Kidney (tissue), 14 donors: ENCODE results near the gene BTBD7. TPM values are rescaled to one million over a fixed set of nuclear protein-coding genes. Genes with fewer than 3 reads are reported as not detected.

Experiments
- DNase-seq, 5 donors: peaks; one replicate each; pipeline ENCODE4 v3.0.0-alpha.2; 2013 to 2020
- FAIRE-seq: peaks from 2 replicates; lab custom pipeline; 2012; peaks lifted over from hg19 to GRCh38; lab: Jason Lieb, UNC
- H3K27ac ChIP-seq, 2 donors: one replicate each; pipeline ENCODE4 v1.7.0; 2013; ENCODE audit warnings: low read depth in 2 of 2, low read length in 2 of 2, inconsistent platforms in 1 of 2
- H3K27me3 ChIP-seq: one replicate; pipeline ENCODE4 v1.7.1; 2013; ENCODE audit warnings: low read length, inconsistent platforms; ENCODE audit not compliant: control insufficient read depth, insufficient read depth
- H3K36me3 ChIP-seq, 3 donors: one replicate each; pipeline versions ENCODE4 v1.7.0 to v1.7.1; 2013; ENCODE audit warnings: low read length in 3 of 3, control low read depth in 1 of 3, inconsistent platforms in 1 of 3; ENCODE audit not compliant: insufficient read depth in 3 of 3, control insufficient read depth in 2 of 3
- H3K4me1 ChIP-seq, 3 donors: one replicate each; pipeline versions ENCODE4 v1.7.0 to v1.7.1; 2013; ENCODE audit warnings: low read length in 3 of 3, inconsistent platforms in 1 of 3, low read depth in 1 of 3; ENCODE audit not compliant: control insufficient read depth in 2 of 3, insufficient read depth in 2 of 3
- H3K4me3 ChIP-seq, 3 donors: one replicate each; pipeline versions ENCODE4 v1.7.0 to v1.8.1; 2013; ENCODE audit warnings: low read length in 3 of 3, control low read depth in 1 of 3, inconsistent platforms in 1 of 3
- H3K9ac ChIP-seq, 3 donors: one replicate each; pipeline versions ENCODE4 v1.7.0 to v1.7.1; 2013; ENCODE audit warnings: low read length in 3 of 3, control low read depth in 1 of 3, inconsistent platforms in 1 of 3
- H3K9me3 ChIP-seq, 3 donors: one replicate each; pipeline versions ENCODE4 v1.7.0 to v1.7.1; 2013; ENCODE audit warnings: low read length in 3 of 3, control low read depth in 1 of 3, inconsistent platforms in 1 of 3; ENCODE audit not compliant: control insufficient read depth in 2 of 3, insufficient read depth in 1 of 3
- CTCF ChIP-seq: IDR thresholded peaks from 3 replicates; pipeline ENCODE4 v1.5.1; 2012; ENCODE audit warnings: mild to moderate bottlenecking, moderate library complexity, borderline replicate concordance; ENCODE audit not compliant: insufficient read depth; ENCODE audit errors: extremely low read depth
- intact Hi-C: fragments of 100-400 bp; cut with DNase I; formaldehyde crosslinking; loops from one replicate; pipeline ENCODE4 v1.11.1; 2022
- polyA plus RNA-seq: library from polyadenylated mRNA; stranded (reverse); fragments of 350-450 nt; fragmentation: Illumina TruSeq; extraction: RNeasy Lipid Tissue Mini Kit (QIAGEN cat#74804); gene quantifications from one replicate; pipeline ENCODE4 v1.2.3, GENCODE V29; 2014; ENCODE audit warnings: low read depth, low replicate concordance; ENCODE audit not compliant: insufficient read depth
- total RNA-seq: library from RNA; stranded (reverse); fragmentation: NEBNext Ultra II Directional; extraction: Animal tissue kit (Norgen Biotek cat#: 25700); gene quantifications from one replicate; pipeline ENCODE4 v1.2.1, GENCODE V29; 2021
- donor health status: control.
- donor health status: control.
- donor health status: control.
- donor health status: control.
- donor health status: control.
- donor health status: DM: yes; HTN: yes; CAD: no.
- donor health status: Normal renal cell carcinoma (clear cell type).

BTBD7 gene
- total and polyA plus RNA-seq, 2 donors from 2014 or later: 10.3 to 78.2 TPM

GRCh38 chr14:93332397-93332852 lies 411 bp downstream of the BTBD7 start:
- peaks cover 0 to 3% (median 0%) of the 10 kb centered on the region in 3 donors for H3K9me3 ChIP-seq
- peak overlapping the region; percentile 91 to 95 for H3K27ac ChIP-seq
- H3K27me3 ChIP-seq: no peaks in the 10 kb centered on the region
- H3K4me1 ChIP-seq: peaks cover 0 to 15% (median 12%) of the 10 kb centered on the region in 3 donors
- intact Hi-C loops: no loop called here
- FAIRE-seq: no peak
- peak overlapping the region; percentile 81 to 97 (median 90) for H3K4me3 ChIP-seq
- TF ChIP-seq CTCF: no peak
- H3K9ac ChIP-seq: peak overlapping the region; percentile 41 to 67 (median 57)
- DNase-seq: peak; percentile 73 to 90 (median 81)
- no peaks in the 10 kb centered on the region for H3K36me3 ChIP-seq

GRCh38 chr14:93331728-93332396 lies 974 bp downstream of the BTBD7 start:
- no peak for FAIRE-seq
- no peaks in the 10 kb centered on the region for H3K36me3 ChIP-seq
- H3K4me1 ChIP-seq: peaks cover 0 to 15% (median 12%) of the 10 kb centered on the region in 3 donors
- H3K27ac ChIP-seq: peak overlapping the region; percentile 91 to 95
- H3K27me3 ChIP-seq: no peaks in the 10 kb centered on the region
- peak overlapping the region; percentile 81 to 97 (median 90) for H3K4me3 ChIP-seq
- no peak for TF ChIP-seq CTCF
- H3K9me3 ChIP-seq: no peaks in the 10 kb centered on the region
- DNase-seq: no peak
- intact Hi-C loops: no loop called here
- H3K9ac ChIP-seq: peak overlapping the region; percentile 41 to 67 (median 57)

- peak overlapping the region in 1 of 3 donors; percentile 1 for H3K9ac ChIP-seq
- peak overlapping the region; percentile 40 to 97 (median 60) for H3K4me3 ChIP-seq
- no peaks in the 10 kb centered on the region for H3K36me3 ChIP-seq
- H3K27me3 ChIP-seq: no peaks in the 10 kb centered on the region
- TF ChIP-seq CTCF: no peak
- no peaks in the 10 kb centered on the region for H3K9me3 ChIP-seq
- intact Hi-C loops: no loop called here
- peak overlapping the region; percentile 54 to 95 for H3K27ac ChIP-seq
- peaks cover 0 to 15% (median 13%) of the 10 kb centered on the region in 3 donors for H3K4me1 ChIP-seq
- no peak for FAIRE-seq
- peak in 2 of 5 donors; percentile 29 to 85 for DNase-seq
Observed at GRCh38 chr14:93331002-93331727, 1.7 kb downstream of the BTBD7 start.
